HepG2 (cell line): ENCODE data around the gene TFG.

Experiments used
- KMT2A ChIP-seq: sonication (generic); formaldehyde crosslinking; IDR thresholded peaks from 2 replicates; pipeline ENCODE4 v1.4.0; 2020; ENCODE audit warnings: missing genetic modification reagents
- MXI1 ChIP-seq: IDR thresholded peaks from 3 replicates; pipeline ENCODE4 v1.6.1; 2012; ENCODE audit warnings: low read depth, low read length, inconsistent platforms, borderline replicate concordance
- ZNF274 ChIP-seq: sonication (generic); formaldehyde crosslinking; IDR thresholded peaks from 2 replicates; pipeline ENCODE4 v1.5.1; 2020; ENCODE audit warnings: mild to moderate bottlenecking, missing genetic modification reagents

GRCh38 chr3:100697723-100698285 is 11.5 kb upstream of the TFG start:
- TF ChIP-seq ZNF274 (CRISPR knock-in tag): no peak
- no peak for TF ChIP-seq KMT2A (CRISPR knock-in tag)
- no peak for TF ChIP-seq MXI1
